GM12892 (cell line): ENCODE results near the gene MED13L.

Experiments used
- DNase-seq: peaks from one replicate; pipeline ENCODE4 v3.0.0; 2011; ENCODE audit not compliant: insufficient read length
- FAIRE-seq: peaks from 2 replicates; lab custom pipeline; 2011; peaks lifted over from hg19 to GRCh38; lab: Jason Lieb, UNC
- POLR2A ChIP-seq: IDR thresholded peaks from 2 replicates; pipeline ENCODE4 v1.6.1; 2011; ENCODE audit warnings: low read depth, low read length, control low read depth
- POLR2AphosphoS5 ChIP-seq: IDR thresholded peaks from 2 replicates; pipeline ENCODE4 v1.6.1; 2011; ENCODE audit warnings: low read depth, low read length, control low read depth
- TAF1 ChIP-seq: IDR thresholded peaks from 2 replicates; pipeline ENCODE4 v1.6.1; 2011; ENCODE audit warnings: low read depth, mild to moderate bottlenecking, control low read depth, low read length, borderline replicate concordance

The MED13L gene

GRCh38 chr12:116274551-116275375 is 2.7 kb downstream of the MED13L start:
- no peak for FAIRE-seq
- TF ChIP-seq TAF1 (no peak), POLR2AphosphoS5 (no peak), POLR2A (no peak)
- no peak for DNase-seq

DNA sequence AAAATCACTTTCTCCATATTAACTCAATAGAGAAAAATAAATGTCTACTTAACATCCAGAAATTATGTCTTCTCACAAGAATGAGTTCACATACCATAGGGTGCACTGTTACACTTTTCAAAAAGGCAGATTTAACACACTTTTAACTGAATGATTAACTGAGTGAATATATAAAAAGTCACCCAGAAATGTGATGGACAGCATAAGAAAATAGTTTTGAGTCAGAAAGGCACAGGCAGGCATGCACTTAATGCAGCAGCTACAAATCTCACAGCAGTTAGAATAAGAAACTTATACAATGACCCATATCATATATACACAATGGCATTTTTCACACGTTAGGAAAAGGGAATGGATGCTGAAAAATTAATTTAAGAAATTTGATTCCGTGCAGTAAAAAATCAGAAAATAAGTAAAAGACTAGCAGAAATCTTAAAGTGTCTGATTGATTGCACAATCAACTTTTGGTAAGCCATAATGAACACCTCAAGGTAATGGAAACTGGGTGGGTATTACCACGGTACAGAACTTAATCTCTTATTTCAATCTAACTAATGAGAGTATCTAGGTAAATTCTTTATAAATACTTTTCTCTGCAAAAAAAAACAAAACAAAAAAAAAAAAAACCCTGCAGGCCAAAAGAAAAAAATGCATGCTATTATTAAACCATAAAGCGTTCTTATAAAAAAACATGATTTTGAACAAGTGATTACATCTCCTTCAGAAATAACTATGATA is 3.5 kb downstream of the MED13L start:
- DNase-seq (no peak), FAIRE-seq (no peak)
- TF ChIP-seq POLR2A (no peak), TAF1 (no peak), POLR2AphosphoS5 (no peak)

GRCh38 chr12:116267948-116268347 is 9.5 kb downstream of the MED13L start:
- TF ChIP-seq POLR2A = no peak
- TF ChIP-seq POLR2AphosphoS5 = no peak
- TF ChIP-seq TAF1 = no peak
- DNase-seq (no peak), FAIRE-seq (no peak)

GRCh38 chr12:116266631-116267349 is 10.7 kb downstream of the MED13L start:
- FAIRE-seq (no peak), DNase-seq (no peak)
- TF ChIP-seq TAF1 (no peak), POLR2A (no peak), POLR2AphosphoS5 (no peak)

GRCh38 chr12:116266168-116266601 is 11.3 kb downstream of the MED13L start:
- no peak for FAIRE-seq

DNA sequence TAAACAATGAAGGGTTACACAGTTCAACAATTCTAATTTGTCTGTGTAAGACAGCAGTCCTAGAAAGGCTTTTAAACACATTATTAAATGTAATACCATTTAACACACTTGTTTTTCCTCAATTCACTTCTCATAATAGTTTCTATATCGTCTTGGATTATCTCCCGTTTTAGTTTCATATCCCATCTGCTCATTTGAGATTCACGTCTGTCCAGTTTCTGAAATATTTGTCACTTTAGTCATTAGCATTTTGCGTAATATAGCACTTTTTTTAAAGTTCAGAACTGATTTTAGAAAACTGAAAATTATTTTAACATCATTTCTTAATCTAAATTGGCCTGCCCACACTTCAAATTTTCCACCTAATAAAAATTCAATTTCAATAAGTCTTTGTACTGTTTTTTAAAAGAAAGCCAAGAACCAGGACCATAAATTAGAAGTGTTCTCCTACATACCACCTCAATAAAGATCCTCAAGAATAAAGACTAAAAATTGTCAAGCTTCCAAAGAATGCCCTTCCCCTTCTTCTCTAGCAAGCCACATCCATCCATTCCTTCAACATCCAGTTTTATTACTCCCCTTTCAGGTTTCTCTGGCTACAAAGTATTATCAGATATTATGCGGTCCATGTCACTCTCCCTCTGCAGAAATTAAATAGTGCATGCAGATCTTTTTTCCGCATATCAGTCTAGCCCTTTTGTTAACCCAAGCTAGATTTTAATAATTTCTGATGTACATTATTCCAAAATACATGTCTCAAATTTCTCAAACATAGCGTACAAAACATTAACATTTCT is 11.9 kb downstream of the MED13L start:
- TF ChIP-seq POLR2A (no peak), TAF1 (no peak), POLR2AphosphoS5 (no peak)
- FAIRE-seq = no peak
- DNase-seq = no peak

More at GRCh38 chr12:116266168-116266601, 11.3 kb downstream of the MED13L start:
- TF ChIP-seq POLR2AphosphoS5 = no peak
- no peak for TF ChIP-seq POLR2A
- no peak for TF ChIP-seq TAF1
- no peak for DNase-seq

- DNase-seq (no peak), FAIRE-seq (no peak)
- no peak for TF ChIP-seq POLR2AphosphoS5
- TF ChIP-seq POLR2A = no peak
- no peak for TF ChIP-seq TAF1
Observed at GRCh38 chr12:116264525-116265070, 12.9 kb downstream of the MED13L start.

DNA sequence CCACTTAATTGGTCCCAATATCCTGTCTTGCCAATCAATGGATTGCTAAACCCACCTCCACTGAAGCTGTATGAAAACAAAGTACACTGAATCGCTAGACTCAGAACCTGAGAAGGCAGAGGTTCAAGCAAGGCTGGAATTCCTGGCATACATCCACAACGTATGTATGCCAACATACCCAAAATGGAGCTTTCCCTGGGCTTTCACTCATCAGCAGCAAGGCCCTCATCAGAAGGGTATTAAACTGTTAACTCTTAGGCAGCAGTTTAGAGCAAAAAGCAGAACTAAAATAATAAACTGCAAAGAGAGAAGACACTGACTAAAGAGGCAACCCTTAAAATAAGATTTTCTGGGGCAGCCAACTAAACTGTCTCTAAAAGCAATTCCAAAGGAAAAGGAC is 13.6 kb downstream of the MED13L start:
- DNase-seq = no peak
- no peak for FAIRE-seq
- TF ChIP-seq POLR2AphosphoS5 = no peak
- no peak for TF ChIP-seq POLR2A
- no peak for TF ChIP-seq TAF1

GRCh38 chr12:116263431-116263830 is 14.1 kb downstream of the MED13L start:
- no peak for DNase-seq
- no peak for FAIRE-seq

DNA sequence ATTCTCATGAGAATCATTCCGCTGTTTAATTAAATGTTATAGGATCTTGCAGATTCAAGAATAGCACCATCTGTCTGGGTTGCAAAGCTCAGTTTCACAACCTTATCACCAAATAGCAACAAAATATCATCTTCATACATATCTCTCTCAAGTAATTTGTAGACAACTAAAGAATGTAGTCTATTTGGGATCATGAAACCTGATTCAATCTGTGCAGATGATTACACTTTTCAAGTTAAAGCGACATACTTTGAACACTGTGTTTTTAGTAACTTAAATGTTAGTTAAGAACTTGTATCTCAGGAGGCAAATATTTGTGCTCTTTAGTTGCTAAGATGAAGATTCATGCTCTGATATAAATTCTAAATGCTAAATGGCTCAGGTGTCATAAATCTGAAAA is 14.8 kb downstream of the MED13L start:
- no peak for FAIRE-seq
- no peak for TF ChIP-seq POLR2A
- TF ChIP-seq TAF1 = no peak
- TF ChIP-seq POLR2AphosphoS5 = no peak
- no peak for DNase-seq

More at GRCh38 chr12:116263431-116263830, 14.1 kb downstream of the MED13L start:
- TF ChIP-seq POLR2AphosphoS5 = no peak
- TF ChIP-seq POLR2A = no peak
- no peak for TF ChIP-seq TAF1
